GM12878 (cell line): Measurements from ENCODE around the gene PRKG1. TPM values are rescaled to one million over a fixed set of nuclear protein-coding genes. Genes with fewer than 3 reads are reported as not detected.

Source experiments
- ETV6 ChIP-seq, 2 experiments: fragments of 450-650 bp in 1 of 2; IDR thresholded peaks in 1 of 2; conservative IDR thresholded peaks in 1 of 2; 2 replicates each; pipeline ENCODE4 v1.6.1; 2014; ENCODE audit warnings: antibody characterized with exemption in 1 of 2, borderline replicate concordance in 1 of 2, low read depth in 1 of 2, mild to moderate bottlenecking in 1 of 2, moderate library complexity in 1 of 2
- MYB ChIP-seq: fragments of 150-350 bp; IDR thresholded peaks from 2 replicates; pipeline ENCODE4 v1.6.1; 2014; ENCODE audit warnings: mild to moderate bottlenecking, low read depth, low read length, borderline replicate concordance
- NR2C2 ChIP-seq: IDR thresholded peaks from 2 replicates; pipeline ENCODE4 v1.6.1; 2011; ENCODE audit warnings: borderline replicate concordance, low read depth; ENCODE audit not compliant: control insufficient read depth, insufficient read length
- TARDBP ChIP-seq: IDR thresholded peaks from 2 replicates; pipeline ENCODE4 v1.6.1; 2016; ENCODE audit warnings: borderline replicate concordance
- polyA plus RNA-seq, 11 experiments: library from polyadenylated mRNA; depleted of rRNA in 4 of 11; unstranded in 6 of 11; stranded (reverse) in 5 of 11; fragments of >200 nt; fragmentation: Nextera tagmentation in 4 of 11; fragmentation: Illumina TruSeq in 1 of 11; extraction: Ambion mirVana in 4 of 11; extraction: Trizol in 1 of 11; gene quantifications; 1 replicate in 1 of 11; 2 replicates in 10 of 11; pipeline versions ENCODE4 v1.2.1 to v1.2.3, GENCODE V29; 2011 to 2016; ENCODE audit warnings: inconsistent platforms in 2 of 11, missing spikeins in 2 of 11, low read depth in 1 of 11
- total RNA-seq, 4 experiments: library from RNA; depleted of rRNA in 3 of 4; stranded (reverse); fragments of >200 nt in 3 of 4; fragmentation: Illumina TruSeq in 1 of 4; extraction: Trizol in 1 of 4; gene quantifications; 2 replicates each; pipeline versions ENCODE4 v1.2.1 to v1.2.3, GENCODE V29; 2013 to 2021
- TF ChIP-seq, protein P1 (sequence below): IDR thresholded peaks from 2 replicates; pipeline ENCODE4 v1.6.1; 2011; ENCODE audit warnings: low read depth, low read length, improper control_type of control experiment, borderline replicate concordance
- TF ChIP-seq, protein P2 (sequence below): IDR thresholded peaks from 2 replicates; pipeline ENCODE4 v1.6.1; 2012; ENCODE audit warnings: low read depth, low read length, improper control_type of control experiment
- TF ChIP-seq, protein P3 (sequence below): IDR thresholded peaks from 2 replicates; pipeline ENCODE4 v1.6.1; 2012; ENCODE audit warnings: improper control_type of control experiment, low read depth, low read length; ENCODE audit not compliant: insufficient replicate concordance

The PRKG1 gene
- total and polyA plus RNA-seq, 10 of the 15 experiments (the other 5 are each of a cell fraction or from before 2014, with no cell fraction given), result 0.04 to 0.05 TPM; not detected in 8

DNA sequence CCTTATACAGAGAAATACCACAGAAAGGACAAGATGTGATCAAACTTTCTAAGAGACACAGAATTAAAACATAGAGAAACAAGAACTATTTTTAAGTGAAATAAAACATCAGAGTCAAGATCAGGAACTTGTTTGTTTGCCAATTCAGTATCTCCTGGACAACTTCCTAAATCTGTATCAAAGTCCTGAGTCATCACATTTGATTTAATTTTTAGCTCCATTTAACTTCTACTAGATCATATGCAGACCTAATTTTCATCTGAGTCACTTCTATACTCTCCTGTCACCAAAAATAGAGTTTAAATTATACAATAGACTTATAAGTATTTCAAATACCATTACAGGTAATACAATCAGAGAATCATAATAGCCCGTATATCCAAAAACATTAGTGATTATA is 268.1 kb downstream of the PRKG1 start (continued):
- TF ChIP-seq ETV6 (conservative IDR thresholded peaks at IDR 0.05 in 1 of 2, IDR thresholded peaks at IDR 0.05 in 1 of 2; ENCODE audit: borderline replicate concordance in 1 of 2, low read depth in 1 of 2) (no peak), MYB (no peak), NR2C2 (no peak), TARDBP (no peak)
- TF ChIP-seq, protein P1, sequence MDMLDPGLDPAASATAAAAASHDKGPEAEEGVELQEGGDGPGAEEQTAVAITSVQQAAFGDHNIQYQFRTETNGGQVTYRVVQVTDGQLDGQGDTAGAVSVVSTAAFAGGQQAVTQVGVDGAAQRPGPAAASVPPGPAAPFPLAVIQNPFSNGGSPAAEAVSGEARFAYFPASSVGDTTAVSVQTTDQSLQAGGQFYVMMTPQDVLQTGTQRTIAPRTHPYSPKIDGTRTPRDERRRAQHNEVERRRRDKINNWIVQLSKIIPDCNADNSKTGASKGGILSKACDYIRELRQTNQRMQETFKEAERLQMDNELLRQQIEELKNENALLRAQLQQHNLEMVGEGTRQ, result no peak
- TF ChIP-seq, protein P2, sequence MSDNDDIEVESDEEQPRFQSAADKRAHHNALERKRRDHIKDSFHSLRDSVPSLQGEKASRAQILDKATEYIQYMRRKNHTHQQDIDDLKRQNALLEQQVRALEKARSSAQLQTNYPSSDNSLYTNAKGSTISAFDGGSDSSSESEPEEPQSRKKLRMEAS, result no peak
- TF ChIP-seq, protein P3, sequence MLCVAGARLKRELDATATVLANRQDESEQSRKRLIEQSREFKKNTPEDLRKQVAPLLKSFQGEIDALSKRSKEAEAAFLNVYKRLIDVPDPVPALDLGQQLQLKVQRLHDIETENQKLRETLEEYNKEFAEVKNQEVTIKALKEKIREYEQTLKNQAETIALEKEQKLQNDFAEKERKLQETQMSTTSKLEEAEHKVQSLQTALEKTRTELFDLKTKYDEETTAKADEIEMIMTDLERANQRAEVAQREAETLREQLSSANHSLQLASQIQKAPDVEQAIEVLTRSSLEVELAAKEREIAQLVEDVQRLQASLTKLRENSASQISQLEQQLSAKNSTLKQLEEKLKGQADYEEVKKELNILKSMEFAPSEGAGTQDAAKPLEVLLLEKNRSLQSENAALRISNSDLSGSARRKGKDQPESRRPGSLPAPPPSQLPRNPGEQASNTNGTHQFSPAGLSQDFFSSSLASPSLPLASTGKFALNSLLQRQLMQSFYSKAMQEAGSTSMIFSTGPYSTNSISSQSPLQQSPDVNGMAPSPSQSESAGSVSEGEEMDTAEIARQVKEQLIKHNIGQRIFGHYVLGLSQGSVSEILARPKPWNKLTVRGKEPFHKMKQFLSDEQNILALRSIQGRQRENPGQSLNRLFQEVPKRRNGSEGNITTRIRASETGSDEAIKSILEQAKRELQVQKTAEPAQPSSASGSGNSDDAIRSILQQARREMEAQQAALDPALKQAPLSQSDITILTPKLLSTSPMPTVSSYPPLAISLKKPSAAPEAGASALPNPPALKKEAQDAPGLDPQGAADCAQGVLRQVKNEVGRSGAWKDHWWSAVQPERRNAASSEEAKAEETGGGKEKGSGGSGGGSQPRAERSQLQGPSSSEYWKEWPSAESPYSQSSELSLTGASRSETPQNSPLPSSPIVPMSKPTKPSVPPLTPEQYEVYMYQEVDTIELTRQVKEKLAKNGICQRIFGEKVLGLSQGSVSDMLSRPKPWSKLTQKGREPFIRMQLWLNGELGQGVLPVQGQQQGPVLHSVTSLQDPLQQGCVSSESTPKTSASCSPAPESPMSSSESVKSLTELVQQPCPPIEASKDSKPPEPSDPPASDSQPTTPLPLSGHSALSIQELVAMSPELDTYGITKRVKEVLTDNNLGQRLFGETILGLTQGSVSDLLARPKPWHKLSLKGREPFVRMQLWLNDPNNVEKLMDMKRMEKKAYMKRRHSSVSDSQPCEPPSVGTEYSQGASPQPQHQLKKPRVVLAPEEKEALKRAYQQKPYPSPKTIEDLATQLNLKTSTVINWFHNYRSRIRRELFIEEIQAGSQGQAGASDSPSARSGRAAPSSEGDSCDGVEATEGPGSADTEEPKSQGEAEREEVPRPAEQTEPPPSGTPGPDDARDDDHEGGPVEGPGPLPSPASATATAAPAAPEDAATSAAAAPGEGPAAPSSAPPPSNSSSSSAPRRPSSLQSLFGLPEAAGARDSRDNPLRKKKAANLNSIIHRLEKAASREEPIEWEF, result no peak
- TF ChIP-seq, all 136 proteins: peak for 0
